ENCODE data around the gene SLC25A44. TPM values are rescaled to one million over a fixed set of nuclear protein-coding genes. Genes with fewer than 3 reads are reported as not detected.
A peak's percentile ranks its signal among the peaks of the same experiment; 100 is the strongest.
"Not testable (repeated sequence)": the region's sequence is repeated elsewhere in the genome, so short reads cannot be mapped to it uniquely, and the experiment has no call there.

The SLC25A44 gene
- total RNA-seq, 1 experiment from 2014 or later: 13.1 TPM

GRCh38 chr1:156160000-156160742 is 33.7 kb upstream of the SLC25A44 start:
- Histone ChIP-seq H3K9me3 (no peaks in the 10 kb centered on the region), H3K4me3 (no peak overlapping the region), H3K27me3 (no peaks in the 10 kb centered on the region), H3K36me3 (no peaks in the 10 kb centered on the region)
- no peak for DNase-seq

GRCh38 chr1:156160743-156161171 is 33.1 kb upstream of the SLC25A44 start:
- H3K36me3 ChIP-seq: no peaks in the 10 kb centered on the region
- no peak overlapping the region for H3K4me3 ChIP-seq
- DNase-seq: no peak
- H3K27me3 ChIP-seq: no peaks in the 10 kb centered on the region
- no peaks in the 10 kb centered on the region for H3K9me3 ChIP-seq

- no peak overlapping the region for H3K4me3 ChIP-seq
- no peaks in the 10 kb centered on the region for H3K9me3 ChIP-seq
- DNase-seq: no peak
- H3K36me3 ChIP-seq: no peaks in the 10 kb centered on the region
- H3K27me3 ChIP-seq: no peaks in the 10 kb centered on the region
These were observed 31.4 kb upstream of the SLC25A44 start for GRCh38 chr1:156162430-156163037.

GRCh38 chr1:156163712-156164111 is 30.2 kb upstream of the SLC25A44 start:
- H3K9me3 ChIP-seq: no peaks in the 10 kb centered on the region
- no peaks in the 10 kb centered on the region for H3K36me3 ChIP-seq
- no peak overlapping the region for H3K4me3 ChIP-seq
- no peaks in the 10 kb centered on the region for H3K27me3 ChIP-seq
- no peak for DNase-seq

- DNase-seq: no peak
- no peaks in the 10 kb centered on the region for H3K27me3 ChIP-seq
- no peak overlapping the region for H3K4me3 ChIP-seq
- H3K9me3 ChIP-seq: no peaks in the 10 kb centered on the region
- H3K36me3 ChIP-seq: no peaks in the 10 kb centered on the region
These were observed 29.6 kb upstream of the SLC25A44 start for GRCh38 chr1:156164125-156164831.

GRCh38 chr1:156165083-156165482 is 28.8 kb upstream of the SLC25A44 start:
- no peaks in the 10 kb centered on the region for H3K9me3 ChIP-seq
- no peak for DNase-seq
- H3K36me3 ChIP-seq: no peaks in the 10 kb centered on the region
- H3K27me3 ChIP-seq: no peaks in the 10 kb centered on the region
- no peak overlapping the region for H3K4me3 ChIP-seq

GRCh38 chr1:156167536-156167935 is 26.4 kb upstream of the SLC25A44 start:
- Histone ChIP-seq H3K27me3 (no peaks in the 10 kb centered on the region), H3K9me3 (no peaks in the 10 kb centered on the region), H3K4me3 (no peak overlapping the region), H3K36me3 (no peaks in the 10 kb centered on the region)
- DNase-seq: peak; percentile 82

- Histone ChIP-seq H3K4me3 (no peak overlapping the region), H3K36me3 (no peaks in the 10 kb centered on the region)
These were observed 21.0 kb upstream of the SLC25A44 start for GRCh38 chr1:156172696-156173470.

GRCh38 chr1:156176610-156177210 is 17.2 kb upstream of the SLC25A44 start:
- no peak for DNase-seq
- no peak overlapping the region for H3K4me3 ChIP-seq
- H3K27me3 ChIP-seq: no peaks in the 10 kb centered on the region
- no peaks in the 10 kb centered on the region for H3K36me3 ChIP-seq
- H3K9me3 ChIP-seq: no peaks in the 10 kb centered on the region

More at GRCh38 chr1:156172696-156173470, 21.0 kb upstream of the SLC25A44 start:
- Histone ChIP-seq H3K9me3 (no peaks in the 10 kb centered on the region), H3K27me3 (no peaks in the 10 kb centered on the region)
- DNase-seq: no peak

- Histone ChIP-seq H3K9me3 (no peaks in the 10 kb centered on the region), H3K27me3 (no peaks in the 10 kb centered on the region), H3K36me3 (no peaks in the 10 kb centered on the region), H3K4me3 (no peak overlapping the region)
- DNase-seq: no peak
These were observed 15.8 kb upstream of the SLC25A44 start for GRCh38 chr1:156177919-156178654.

GRCh38 chr1:156180471-156180870 is 13.4 kb upstream of the SLC25A44 start:
- Histone ChIP-seq H3K4me3 (no peak overlapping the region), H3K9me3 (no peaks in the 10 kb centered on the region), H3K27me3 (no peaks in the 10 kb centered on the region), H3K36me3 (no peaks in the 10 kb centered on the region)
- no peak for DNase-seq

GRCh38 chr1:156181391-156181924 is 12.4 kb upstream of the SLC25A44 start:
- H3K36me3 ChIP-seq, H3K27me3 ChIP-seq, DNase-seq, H3K9me3 ChIP-seq, H3K4me3 ChIP-seq: not testable (repeated sequence)

GRCh38 chr1:156182010-156182779 is 11.7 kb upstream of the SLC25A44 start:
- H3K27me3 ChIP-seq, H3K9me3 ChIP-seq, DNase-seq, H3K4me3 ChIP-seq, H3K36me3 ChIP-seq: not testable (repeated sequence)

GRCh38 chr1:156186347-156187177 is 7.3 kb upstream of the SLC25A44 start:
- H3K4me3 ChIP-seq, H3K36me3 ChIP-seq, H3K9me3 ChIP-seq, DNase-seq, H3K27me3 ChIP-seq: not testable (repeated sequence)

Measured in MG63 (cell line).